ENCODE measurements around the gene PTGDS.

The PTGDS gene

GRCh38 chr9:136992819-136993369, 15.6 kb downstream of the PTGDS start:
- no peak for DNase-seq

GRCh38 chr9:136994180-136994887, 17.0 kb downstream of the PTGDS start:
- no peak for DNase-seq

GRCh38 chr9:136994888-136995230, 17.6 kb downstream of the PTGDS start:
- no peak for DNase-seq

- no peak for DNase-seq
Measured at GRCh38 chr9:136995362-136995761, 18.1 kb downstream of the PTGDS start.

- DNase-seq = no peak
Measured at GRCh38 chr9:136995772-136996311, 18.5 kb downstream of the PTGDS start.

- peak in 1 of 2 experiments; percentile 23 for DNase-seq
Measured at GRCh38 chr9:136996361-136997292, 19.3 kb downstream of the PTGDS start, which contains the start of gene CLIC3. CLIC3 (minus strand) TSS chr9:136996568; CDS start chr9:136996543, 25 bp downstream.

- no peak for DNase-seq
Measured at GRCh38 chr9:136997371-136997770, 20.1 kb downstream of the PTGDS start.

- no peak for DNase-seq
Measured at GRCh38 chr9:136997830-136998234, 20.5 kb downstream of the PTGDS start.

GRCh38 chr9:137000177-137000930, 23.1 kb downstream of the PTGDS start:
- no peak for DNase-seq

GRCh38 chr9:137001857-137002645, 24.7 kb downstream of the PTGDS start:
- DNase-seq = no peak

- DNase-seq = no peak
Measured at GRCh38 chr9:137002646-137003041, 25.3 kb downstream of the PTGDS start.

GRCh38 chr9:137004285-137004684, 27.0 kb downstream of the PTGDS start:
- peak in 1 of 2 experiments; percentile 22 for DNase-seq

- no peak for DNase-seq
Measured at GRCh38 chr9:137006116-137007003, 29.1 kb downstream of the PTGDS start.

GRCh38 chr9:137007108-137007815, 30.0 kb downstream of the PTGDS start:
- DNase-seq = peak in 1 of 2 experiments; percentile 13

- no peak for DNase-seq
Measured at GRCh38 chr9:137007816-137008270, 30.5 kb downstream of the PTGDS start.

GRCh38 chr9:137008312-137008711, 31.0 kb downstream of the PTGDS start:
- DNase-seq = no peak

GRCh38 chr9:137009217-137009616, 31.9 kb downstream of the PTGDS start:
- no peak for DNase-seq

- DNase-seq = no peak
Measured at GRCh38 chr9:137009938-137010732, 32.8 kb downstream of the PTGDS start.

GRCh38 chr9:137011156-137011555, 33.9 kb downstream of the PTGDS start:
- DNase-seq = no peak
